H4 (cell line): Measurements from ENCODE around the gene PTH. TPM values are rescaled to one million over a fixed set of nuclear protein-coding genes. Genes with fewer than 3 reads are reported as not detected.

Source experiments
- DNase-seq: peaks from one replicate; pipeline ENCODE4 v3.0.0-alpha.2; 2015; ENCODE audit warnings: low spot score
- total RNA-seq: library from RNA; depleted of rRNA; stranded (reverse); fragments of >200 nt; shearing (Covaris generic); gene quantifications from 2 replicates; pipeline ENCODE4 v1.2.3, GENCODE V29; 2014; rRNA removed

Gene PTH
- total RNA-seq: not detected in 2 replicates

- DNase-seq: no peak
Measured at GRCh38 chr11:13495929-13496328, at the start of gene PTH. TSS of gene PTH (minus strand) at chr11:13495997. CDS start at chr11:13492855, 3,142 bp downstream.

GRCh38 chr11:13538044-13538443, 42.2 kb upstream of the PTH start:
- DNase-seq: no peak

GRCh38 chr11:13535819-13536218, 40.0 kb upstream of the PTH start:
- DNase-seq: no peak

GRCh38 chr11:13534358-13534757, 38.6 kb upstream of the PTH start:
- DNase-seq: no peak

GRCh38 chr11:13525257-13525656, 29.5 kb upstream of the PTH start:
- DNase-seq: no peak

GRCh38 chr11:13503393-13503792, 7.6 kb upstream of the PTH start:
- no peak for DNase-seq

- DNase-seq: no peak
Measured at GRCh38 chr11:13502492-13502891, 6.7 kb upstream of the PTH start.

GRCh38 chr11:13494051-13494450, 1.7 kb downstream of the PTH start:
- DNase-seq: no peak

GRCh38 chr11:13487661-13488030, 8.2 kb downstream of the PTH start:
- peak; percentile 33 for DNase-seq

- peak; percentile 49 for DNase-seq
Measured at GRCh38 chr11:13486926-13487660, 8.7 kb downstream of the PTH start.

- peak; percentile 48 for DNase-seq
Measured at GRCh38 chr11:13480198-13480597, 15.6 kb downstream of the PTH start.

- DNase-seq: no peak
Measured at GRCh38 chr11:13479688-13480087, 16.1 kb downstream of the PTH start.

- DNase-seq: no peak
Measured at GRCh38 chr11:13475091-13475490, 20.7 kb downstream of the PTH start.

- no peak for DNase-seq
Measured at GRCh38 chr11:13473013-13473722, 22.6 kb downstream of the PTH start.

GRCh38 chr11:13468750-13469149, 27.0 kb downstream of the PTH start:
- DNase-seq: no peak

GRCh38 chr11:13465909-13466371, 29.9 kb downstream of the PTH start:
- DNase-seq: peak; percentile 51

- no peak for DNase-seq
Measured at GRCh38 chr11:13463779-13464290, 32.0 kb downstream of the PTH start.

- DNase-seq: peak; percentile 97
Measured at GRCh38 chr11:13462901-13463778, 32.7 kb downstream of the PTH start, which contains the start of gene BTBD10. TSS of gene BTBD10 (minus strand) at chr11:13463222. CDS start at chr11:13445124, 18,098 bp downstream.

- peak; percentile 35 for DNase-seq
Measured at GRCh38 chr11:13462311-13462900, 33.4 kb downstream of the PTH start.

GRCh38 chr11:13461291-13461690, 34.5 kb downstream of the PTH start:
- no peak for DNase-seq

GRCh38 chr11:13450832-13451397, 44.9 kb downstream of the PTH start:
- DNase-seq: no peak
